DND-41 (cell line): Measurements from ENCODE around the gene DYNLRB1.

Source experiments
- ATAC-seq: fragments of 200-7000 bp; cut with Tn5 transposase; 3 replicates; pipeline ENCODE4 v1.9.1; 2021; ENCODE audit warnings: low read depth; ENCODE audit not compliant: insufficient read depth
- DNase-seq: peaks from one replicate; pipeline ENCODE4 v3.0.0-alpha.2; 2020
- H2AFZ ChIP-seq: 2 replicates; pipeline ENCODE4 v1.6.0; 2012; ENCODE audit warnings: low read depth, low read length
- H3K27ac ChIP-seq: 2 replicates; pipeline ENCODE4 v1.5.1; 2012; ENCODE audit warnings: low read length, inconsistent platforms
- H3K27me3 ChIP-seq: fragments of 200-600 bp; sonication (generic); 2 replicates; pipeline ENCODE4 v1.6.0; 2012; ENCODE audit warnings: low read length, mild to moderate bottlenecking, inconsistent platforms; ENCODE audit not compliant: insufficient read depth, poor library complexity
- H3K36me3 ChIP-seq: 2 replicates; pipeline ENCODE4 v1.5.1; 2012; ENCODE audit warnings: low read length, inconsistent platforms; ENCODE audit not compliant: insufficient read depth
- H3K4me1 ChIP-seq: 2 replicates; pipeline ENCODE4 v1.5.1; 2012; ENCODE audit warnings: mild to moderate bottlenecking, low read length; ENCODE audit not compliant: insufficient read depth
- H3K4me2 ChIP-seq: 2 replicates; pipeline ENCODE4 v1.6.0; 2012; ENCODE audit warnings: mild to moderate bottlenecking, moderate library complexity, low read length, inconsistent platforms; ENCODE audit not compliant: insufficient read depth
- H3K4me3 ChIP-seq, 2 experiments: fragments of 200-600 bp in 1 of 2; shearing (Covaris generic) in 1 of 2; 2 replicates each; pipeline ENCODE4 v1.5.1; 2012 to 2016; ENCODE audit warnings: inconsistent platforms in 2 of 2, low read length in 2 of 2, mild to moderate bottlenecking in 2 of 2, low read depth in 1 of 2, moderate library complexity in 1 of 2
- H3K79me2 ChIP-seq: 2 replicates; pipeline ENCODE4 v1.6.0; 2012; ENCODE audit warnings: low read length, inconsistent platforms; ENCODE audit not compliant: insufficient read depth
- H3K9ac ChIP-seq: 2 replicates; pipeline ENCODE4 v1.6.0; 2012; ENCODE audit warnings: low read depth, mild to moderate bottlenecking, inconsistent platforms, low read length, moderate library complexity
- H3K9me3 ChIP-seq: 2 replicates; pipeline ENCODE4 v1.5.1; 2012; ENCODE audit warnings: low read length, moderate library complexity, mild to moderate bottlenecking, inconsistent platforms; ENCODE audit not compliant: insufficient read depth, severe bottlenecking
- H4K20me1 ChIP-seq: 2 replicates; pipeline ENCODE4 v1.6.0; 2012; ENCODE audit warnings: low read length; ENCODE audit not compliant: insufficient read depth
- CTCF ChIP-seq: IDR thresholded peaks from 2 replicates; pipeline ENCODE4 v1.5.1; 2012; ENCODE audit warnings: borderline replicate concordance, low read length, moderate library complexity, mild to moderate bottlenecking; ENCODE audit not compliant: poor library complexity, severe bottlenecking; ENCODE audit errors: extremely low read depth
- EZH2 ChIP-seq: IDR thresholded peaks from 3 replicates; pipeline ENCODE4 v1.6.1; 2012; ENCODE audit warnings: borderline replicate concordance, low read depth, mild to moderate bottlenecking, moderate library complexity, low read length, inconsistent platforms; ENCODE audit not compliant: severe bottlenecking

The DYNLRB1 gene

DNA sequence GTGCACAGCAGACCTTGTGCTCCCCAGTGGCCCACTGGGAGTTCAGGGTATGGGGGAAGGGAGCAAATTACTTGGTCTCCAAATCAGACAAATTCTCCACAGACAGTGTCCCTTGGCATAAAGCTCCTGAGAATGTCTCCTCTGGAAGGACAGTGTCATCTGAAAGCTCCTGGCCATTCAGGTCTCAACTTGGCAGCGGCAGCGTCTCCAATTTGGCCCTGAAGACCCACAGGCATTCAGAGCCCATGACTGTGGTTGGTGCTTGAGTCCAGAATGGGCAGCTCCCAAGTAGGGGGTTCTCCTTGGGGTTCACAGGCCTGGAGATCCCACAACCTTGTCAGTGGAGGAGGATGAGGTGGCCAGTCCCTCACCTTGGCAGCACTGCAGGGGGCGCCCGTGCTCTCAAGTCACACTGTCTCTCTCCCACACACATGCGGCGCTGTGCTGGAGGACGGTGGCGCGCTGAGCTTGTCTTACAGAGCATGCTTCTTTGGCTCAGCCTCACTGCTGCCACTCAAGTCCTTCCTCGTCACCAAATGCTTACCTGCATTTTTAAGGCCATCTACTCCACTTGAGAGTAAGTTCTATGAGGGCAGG is 20.7 kb downstream of the DYNLRB1 start:
- DNase-seq (peak; percentile 20), ATAC-seq (peak; percentile 61; the same call in 2 of the 3 replicates)
- H3K9me3 ChIP-seq, result no peaks in the 10 kb centered on the region
- TF ChIP-seq CTCF (peak; percentile 55), EZH2 (no peak)
- peaks cover 27% of the 10 kb centered on the region for H4K20me1 ChIP-seq
- no peaks in the 10 kb centered on the region for H3K27me3 ChIP-seq
- H3K79me2 ChIP-seq, result peaks cover 13% of the 10 kb centered on the region; the same call in 1 of the 2 replicates
- H2AFZ ChIP-seq, result no peak overlapping the region
- H3K27ac ChIP-seq, result no peak overlapping the region
- H3K4me1 ChIP-seq, result no peaks in the 10 kb centered on the region
- H3K4me3 ChIP-seq, result no peak overlapping the region
- peaks cover 94% of the 10 kb centered on the region for H3K36me3 ChIP-seq
- no peak overlapping the region for H3K9ac ChIP-seq
- H3K4me2 ChIP-seq, result no peak overlapping the region

- no peak for ATAC-seq
- Histone ChIP-seq H3K4me1 (no peaks in the 10 kb centered on the region), H3K9me3 (no peaks in the 10 kb centered on the region), H3K4me3 (no peak overlapping the region), H3K4me2 (no peak overlapping the region), H4K20me1 (peaks cover 21% of the 10 kb centered on the region), H2AFZ (no peak overlapping the region), H3K36me3 (peaks cover 93% of the 10 kb centered on the region), H3K79me2 (peaks cover 7% of the 10 kb centered on the region; the same call in 1 of the 2 replicates), H3K27ac (no peak overlapping the region), H3K27me3 (no peaks in the 10 kb centered on the region), H3K9ac (no peak overlapping the region)
- TF ChIP-seq CTCF, result no peak
- no peak for TF ChIP-seq EZH2
- no peak for DNase-seq
These were observed 21.4 kb downstream of the DYNLRB1 start for GRCh38 chr20:34537651-34538050.

DNA sequence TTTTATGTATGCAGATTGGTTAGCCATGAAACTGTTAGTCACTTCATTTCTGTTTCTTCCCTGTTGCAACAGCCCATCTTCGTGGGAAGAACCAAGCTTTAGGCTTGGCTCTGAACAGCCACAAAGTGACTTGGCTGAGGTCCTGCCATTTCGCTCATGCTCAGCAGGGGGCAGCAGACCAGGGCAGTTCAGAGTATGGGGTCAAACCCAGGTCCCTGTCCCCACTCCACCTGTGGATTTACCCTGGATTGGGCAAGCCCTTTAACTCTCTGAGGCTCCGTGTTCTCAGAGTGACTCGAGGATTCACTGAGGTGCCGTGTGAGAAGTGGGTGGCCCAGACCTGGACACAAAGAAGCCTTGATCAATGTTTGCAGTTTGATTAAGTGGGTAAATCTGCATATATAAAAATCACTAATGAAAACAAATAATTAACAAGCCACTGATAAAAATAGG is 22.5 kb downstream of the DYNLRB1 start:
- Histone ChIP-seq H3K9ac (no peak overlapping the region), H2AFZ (no peak overlapping the region), H3K4me2 (no peak overlapping the region), H3K79me2 (no peaks in the 10 kb centered on the region), H4K20me1 (peaks cover 14% of the 10 kb centered on the region), H3K36me3 (peaks cover 85% of the 10 kb centered on the region), H3K27ac (no peak overlapping the region), H3K9me3 (no peaks in the 10 kb centered on the region), H3K4me1 (no peaks in the 10 kb centered on the region), H3K4me3 (no peak overlapping the region), H3K27me3 (no peaks in the 10 kb centered on the region)
- no peak for TF ChIP-seq EZH2
- peak; percentile 89 for TF ChIP-seq CTCF
- DNase-seq (peak; percentile 56), ATAC-seq (peak; percentile 74)
